Endothelial cell of umbilical vein (primary cell): ENCODE measurements around the gene CBX6.

Experiments
- EZH2 ChIP-seq: IDR thresholded peaks from 2 replicates; pipeline ENCODE4 v1.6.1; 2012; ENCODE audit warnings: borderline replicate concordance, low read depth, mild to moderate bottlenecking, moderate library complexity, low read length, inconsistent platforms; ENCODE audit not compliant: severe bottlenecking
- GATA2 ChIP-seq: IDR thresholded peaks from 2 replicates; pipeline ENCODE4 v1.7.0; 2011; ENCODE audit warnings: low read depth, mild to moderate bottlenecking, moderate library complexity, mixed read lengths, low read length; ENCODE audit not compliant: insufficient read length, insufficient read depth
- JUN ChIP-seq: IDR thresholded peaks from 2 replicates; pipeline ENCODE4 v1.6.1; 2011; ENCODE audit warnings: borderline replicate concordance, low read depth; ENCODE audit not compliant: insufficient read length, insufficient read depth
- MYC ChIP-seq: IDR thresholded peaks from one replicate; pipeline ENCODE4 v1.6.1; 2011; ENCODE audit warnings: mild to moderate bottlenecking, low read depth, low read length
- POLR2A ChIP-seq: IDR thresholded peaks from 2 replicates; pipeline ENCODE4 v1.6.1; 2012; ENCODE audit warnings: low read depth, mild to moderate bottlenecking, control low read depth, low read length
- POLR2AphosphoS5 ChIP-seq: IDR thresholded peaks from 2 replicates; pipeline ENCODE4 v1.6.1; 2012; ENCODE audit warnings: low read depth, mild to moderate bottlenecking, control low read depth, low read length, moderate library complexity; ENCODE audit not compliant: insufficient read depth
- TF ChIP-seq, protein P1 (sequence below), 2 donors: IDR thresholded peaks; 1 replicate in 1 of 2; 2 replicates in 1 of 2; pipeline ENCODE4 v1.5.1; 2011; ENCODE audit warnings: low read length in 2 of 2, mild to moderate bottlenecking in 2 of 2, moderate library complexity in 2 of 2, control low read depth in 1 of 2, inconsistent platforms in 1 of 2, low read depth in 1 of 2; ENCODE audit not compliant: insufficient read depth in 1 of 2; ENCODE audit errors: extremely low read depth in 1 of 2
- TF ChIP-seq, protein P2 (sequence below): IDR thresholded peaks from 2 replicates; pipeline ENCODE4 v1.6.1; 2011; ENCODE audit not compliant: insufficient read depth, insufficient read length

DNA sequence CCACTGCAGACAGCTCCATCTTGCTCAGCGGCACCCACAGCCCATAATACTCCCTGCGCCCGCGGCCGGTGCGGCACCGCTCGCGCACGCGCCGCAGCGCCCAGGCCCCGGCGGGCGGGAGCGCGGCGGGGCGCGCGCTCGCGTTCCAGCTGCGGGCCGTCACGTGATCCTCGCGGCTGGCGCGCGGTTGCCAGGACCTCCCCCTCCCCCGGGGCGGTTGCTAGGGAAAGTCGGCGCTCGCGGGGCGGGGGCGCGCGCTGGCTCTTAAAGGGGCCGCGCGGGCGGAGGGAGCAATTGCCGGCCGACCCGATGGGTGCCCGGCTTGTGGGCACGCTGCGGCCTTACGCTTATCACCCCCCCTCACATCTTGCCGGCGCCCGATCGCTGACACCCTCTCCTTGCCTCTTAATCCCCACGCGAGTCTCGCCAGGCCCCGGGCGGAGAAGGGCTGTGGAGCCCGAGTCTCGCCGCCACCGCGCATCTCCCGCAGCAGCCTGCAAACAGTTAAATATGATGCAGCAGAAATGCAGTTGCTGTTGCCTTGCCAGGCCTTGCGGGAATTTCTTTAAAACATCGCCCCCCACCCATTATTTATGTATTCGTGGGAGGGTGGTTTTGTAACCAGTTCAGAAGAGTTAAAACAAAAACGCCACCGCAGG, at the start of gene CBX6:
- TF ChIP-seq, protein P1, sequence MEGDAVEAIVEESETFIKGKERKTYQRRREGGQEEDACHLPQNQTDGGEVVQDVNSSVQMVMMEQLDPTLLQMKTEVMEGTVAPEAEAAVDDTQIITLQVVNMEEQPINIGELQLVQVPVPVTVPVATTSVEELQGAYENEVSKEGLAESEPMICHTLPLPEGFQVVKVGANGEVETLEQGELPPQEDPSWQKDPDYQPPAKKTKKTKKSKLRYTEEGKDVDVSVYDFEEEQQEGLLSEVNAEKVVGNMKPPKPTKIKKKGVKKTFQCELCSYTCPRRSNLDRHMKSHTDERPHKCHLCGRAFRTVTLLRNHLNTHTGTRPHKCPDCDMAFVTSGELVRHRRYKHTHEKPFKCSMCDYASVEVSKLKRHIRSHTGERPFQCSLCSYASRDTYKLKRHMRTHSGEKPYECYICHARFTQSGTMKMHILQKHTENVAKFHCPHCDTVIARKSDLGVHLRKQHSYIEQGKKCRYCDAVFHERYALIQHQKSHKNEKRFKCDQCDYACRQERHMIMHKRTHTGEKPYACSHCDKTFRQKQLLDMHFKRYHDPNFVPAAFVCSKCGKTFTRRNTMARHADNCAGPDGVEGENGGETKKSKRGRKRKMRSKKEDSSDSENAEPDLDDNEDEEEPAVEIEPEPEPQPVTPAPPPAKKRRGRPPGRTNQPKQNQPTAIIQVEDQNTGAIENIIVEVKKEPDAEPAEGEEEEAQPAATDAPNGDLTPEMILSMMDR (IDR thresholded peaks at IDR 0.05; ENCODE audit: extremely low read depth in 1 of 2, insufficient read depth in 1 of 2, low read depth in 1 of 2, low read length in 2 of 2), result no peak
- peak; percentile 60 for TF ChIP-seq POLR2AphosphoS5
- TF ChIP-seq, protein P2, sequence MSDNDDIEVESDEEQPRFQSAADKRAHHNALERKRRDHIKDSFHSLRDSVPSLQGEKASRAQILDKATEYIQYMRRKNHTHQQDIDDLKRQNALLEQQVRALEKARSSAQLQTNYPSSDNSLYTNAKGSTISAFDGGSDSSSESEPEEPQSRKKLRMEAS, result peak; percentile 78
- no peak for TF ChIP-seq EZH2
- peak; percentile 80 for TF ChIP-seq POLR2A
- no peak for TF ChIP-seq JUN
- TF ChIP-seq GATA2, result no peak
- TF ChIP-seq MYC, result no peak
